K562 (cell line): ENCODE data around the gene TRIM24. TPM values are rescaled to one million over a fixed set of nuclear protein-coding genes. Genes with fewer than 3 reads are reported as not detected.
A peak's percentile ranks its signal among the peaks of the same experiment; 100 is the strongest.

Experiments used
- ATAC-seq: fragments of 200-7000 bp; cut with Tn5 transposase; 3 replicates; pipeline ENCODE4 v1.9.1; 2020; ENCODE audit warnings: moderate library complexity
- BruUV-seq: library from RNA; stranded (reverse); fragments of 400-500 nt; replicated peaks from 2 replicates; lab custom pipeline; 2021; lab: Mats Ljungman, UMichigan
- CTCF ChIA-PET: fragments of 300-600 bp; formaldehyde crosslinking; extraction: SDS; loops from one replicate; lab custom pipeline; 2021; ENCODE audit warnings: low intra/inter-chr PET ratio; lab: Yijun Ruan, JAX
- POLR2A ChIA-PET: fragments of 300-600, 350-650 bp; sonication (Branson Sonifier 250); formaldehyde crosslinking; extraction: SDS; loops from one replicate; lab custom pipeline; 2021; ENCODE audit warnings: antibody characterized with exemption, inconsistent platforms; lab: Yijun Ruan, JAX
- DNase-seq, 4 experiments: peaks; one replicate each; pipeline versions ENCODE4 v3.0.0 to v3.0.0-alpha.2; 2011 to 2018; ENCODE audit warnings: low spot score in 3 of 4, mixed read lengths in 3 of 4; ENCODE audit errors: extremely low read depth in 1 of 4
- FAIRE-seq: peaks from 2 replicates; lab custom pipeline; 2011; peaks lifted over from hg19 to GRCh38; lab: Jason Lieb, UNC
- H2AFZ ChIP-seq: 2 replicates; pipeline ENCODE4 v1.6.0; 2011; ENCODE audit warnings: low read depth, low read length, control low read depth, inconsistent platforms
- H3K27ac ChIP-seq: fragments of 200-600 bp; 3 replicates; pipeline ENCODE4 v1.8.0; 2011; ENCODE audit warnings: low read depth, mild to moderate bottlenecking, control low read depth, inconsistent platforms, low read length, moderate library complexity, mixed read lengths; ENCODE audit errors: extremely low read depth
- H3K27me3 ChIP-seq, 2 experiments: fragments of 300-600 bp in 1 of 2; 2 replicates in 1 of 2; 3 replicates in 1 of 2; pipeline versions ENCODE4 v1.6.0 to v1.8.0; 2011; ENCODE audit warnings: inconsistent platforms in 2 of 2, low read length in 2 of 2, mild to moderate bottlenecking in 1 of 2, mixed read lengths in 1 of 2, moderate library complexity in 1 of 2; ENCODE audit not compliant: control insufficient read depth in 2 of 2, insufficient read depth in 2 of 2
- H3K36me3 ChIP-seq: fragments of 300-600 bp; 3 replicates; pipeline ENCODE4 v1.8.0; 2011; ENCODE audit warnings: mild to moderate bottlenecking, low read length, inconsistent platforms; ENCODE audit not compliant: control insufficient read depth, insufficient read depth
- H3K4me1 ChIP-seq, 2 experiments: fragments of 200-600 bp in 1 of 2; replicated peaks in 1 of 2; 2 replicates in 1 of 2; 3 replicates in 1 of 2; pipeline versions ENCODE4 v1.5.1 to v1.8.0; 2011; ENCODE audit warnings: inconsistent platforms in 2 of 2, low read length in 2 of 2, mild to moderate bottlenecking in 1 of 2, mixed read lengths in 1 of 2, moderate library complexity in 1 of 2; ENCODE audit not compliant: control insufficient read depth in 2 of 2, insufficient read depth in 2 of 2
- H3K4me2 ChIP-seq: 2 replicates; pipeline ENCODE4 v1.6.1; 2011; ENCODE audit warnings: low read length, control low read depth, inconsistent platforms, mixed read lengths; ENCODE audit not compliant: insufficient read depth
- H3K4me3 ChIP-seq: fragments of 200-600 bp; sonication (generic), shearing (Covaris generic); 2 replicates; pipeline ENCODE4 v1.5.1; 2016; ENCODE audit warnings: control low read depth, inconsistent platforms
- H3K79me2 ChIP-seq: fragments of 200-600 bp; 3 replicates; pipeline ENCODE4 v1.8.0; 2011; ENCODE audit warnings: low read length, inconsistent platforms; ENCODE audit not compliant: control insufficient read depth, insufficient read depth
- H3K9ac ChIP-seq, 2 experiments: 2 replicates each; pipeline versions ENCODE4 v1.6.0 to v1.6.1; 2011; ENCODE audit warnings: low read depth in 2 of 2, low read length in 2 of 2, control low read depth in 1 of 2, inconsistent platforms in 1 of 2, mild to moderate bottlenecking in 1 of 2, mixed read lengths in 1 of 2; ENCODE audit not compliant: insufficient read depth in 1 of 2
- H3K9me1 ChIP-seq: one replicate; pipeline ENCODE4 v1.6.0; 2011; ENCODE audit warnings: inconsistent platforms, mild to moderate bottlenecking, low read length, moderate library complexity; ENCODE audit not compliant: control insufficient read depth, insufficient read depth
- H3K9me3 ChIP-seq: replicated peaks from 2 replicates; pipeline ENCODE4 v1.5.1; 2011; ENCODE audit warnings: low read depth, low read length, inconsistent platforms; ENCODE audit not compliant: control insufficient read depth, insufficient read depth
- H4K20me1 ChIP-seq: replicated peaks from 2 replicates; pipeline ENCODE4 v1.6.1; 2011; ENCODE audit warnings: low read length, inconsistent platforms, mixed read lengths; ENCODE audit not compliant: control insufficient read depth, insufficient read depth
- CHAMP1 ChIP-seq: fragments of 450-650 bp; IDR thresholded peaks from 2 replicates; pipeline ENCODE4 v1.6.1; 2016; ENCODE audit warnings: mild to moderate bottlenecking
- ELK3 ChIP-seq: fragments of 450-650 bp; formaldehyde crosslinking; IDR thresholded peaks from 2 replicates; pipeline ENCODE4 v1.4.0; 2020; ENCODE audit warnings: mild to moderate bottlenecking
- OTX1 ChIP-seq: fragments of 450-650 bp; formaldehyde crosslinking; IDR thresholded peaks from 2 replicates; pipeline ENCODE4 v1.4.0; 2022; ENCODE audit warnings: mild to moderate bottlenecking
- TEAD1 ChIP-seq, 2 experiments: fragments of 450-650 bp in 1 of 2; sonication (generic) in 1 of 2; formaldehyde crosslinking; IDR thresholded peaks; 2 replicates each; pipeline versions ENCODE4 v1.4.0 to v1.8.0; 2020 to 2022; ENCODE audit warnings: mild to moderate bottlenecking in 2 of 2, missing genetic modification reagents in 1 of 2
- ZFX ChIP-seq: sonication (generic); formaldehyde crosslinking; IDR thresholded peaks from 2 replicates; pipeline ENCODE4 v1.8.0; 2022; ENCODE audit warnings: mild to moderate bottlenecking, missing genetic modification reagents, moderate library complexity
- WGBS: fragments of 100-300 bp; shearing (Covaris generic); methylation state at CpG from one replicate; pipeline ENCODE4 v1.1.6; 2016; ENCODE audit warnings: low coverage, mixed read lengths; ENCODE audit not compliant: insufficient coverage; ENCODE audit errors: missing lambda C conversion rate; 5-methylcytosine and 5-hydroxymethylcytosine counted together
- in situ Hi-C: fragments of 300-500 bp; cut with MboI; formaldehyde crosslinking; loops from 4 replicates; pipeline ENCODE4 v1.15.0; 2018; ENCODE audit warnings: inconsistent platforms, mixed read lengths
- intact Hi-C: fragments of 100-400 bp; cut with micrococcal nuclease; formaldehyde crosslinking; loops from 2 replicates; pipeline ENCODE4 v1.14.2; 2022
- polyA plus RNA-seq, 8 experiments: library from polyadenylated mRNA; depleted of rRNA in 4 of 8; stranded (reverse) in 5 of 8; unstranded in 3 of 8; fragments of >200 nt; fragmentation: Nextera tagmentation in 2 of 8; fragmentation: Illumina TruSeq in 1 of 8; extraction: Ambion mirVana in 2 of 8; extraction: Trizol in 1 of 8; gene quantifications; 2 replicates each; pipeline versions ENCODE4 v1.2.1 to v1.2.3, GENCODE V29; 2011 to 2014; ENCODE audit warnings: inconsistent platforms in 1 of 8, missing spikeins in 1 of 8
- total RNA-seq, 7 experiments: library from RNA; depleted of rRNA in 6 of 7; stranded (reverse); fragments of >200 nt in 6 of 7; fragmentation: Illumina TruSeq in 2 of 7; extraction: Trizol in 2 of 7; gene quantifications; 2 replicates each; pipeline versions ENCODE4 v1.2.1 to v1.2.3, GENCODE V29; 2011 to 2021; ENCODE audit warnings: low replicate concordance in 1 of 7
- TF ChIP-seq, protein P1 (sequence below): fragments of 250-450 bp; sonication (Bioruptor Pico); IDR thresholded peaks from 2 replicates; pipeline ENCODE4 v1.8.0; 2021; ENCODE audit warnings: moderate library complexity, mild to moderate bottlenecking, inconsistent platforms

Gene TRIM24
- total and polyA plus RNA-seq, 9 of the 15 experiments (the other 6 are each of a cell fraction or from before 2014, with no cell fraction given), result 13.4 to 74.0 (median 41.7) TPM

- TF ChIP-seq, protein P1, sequence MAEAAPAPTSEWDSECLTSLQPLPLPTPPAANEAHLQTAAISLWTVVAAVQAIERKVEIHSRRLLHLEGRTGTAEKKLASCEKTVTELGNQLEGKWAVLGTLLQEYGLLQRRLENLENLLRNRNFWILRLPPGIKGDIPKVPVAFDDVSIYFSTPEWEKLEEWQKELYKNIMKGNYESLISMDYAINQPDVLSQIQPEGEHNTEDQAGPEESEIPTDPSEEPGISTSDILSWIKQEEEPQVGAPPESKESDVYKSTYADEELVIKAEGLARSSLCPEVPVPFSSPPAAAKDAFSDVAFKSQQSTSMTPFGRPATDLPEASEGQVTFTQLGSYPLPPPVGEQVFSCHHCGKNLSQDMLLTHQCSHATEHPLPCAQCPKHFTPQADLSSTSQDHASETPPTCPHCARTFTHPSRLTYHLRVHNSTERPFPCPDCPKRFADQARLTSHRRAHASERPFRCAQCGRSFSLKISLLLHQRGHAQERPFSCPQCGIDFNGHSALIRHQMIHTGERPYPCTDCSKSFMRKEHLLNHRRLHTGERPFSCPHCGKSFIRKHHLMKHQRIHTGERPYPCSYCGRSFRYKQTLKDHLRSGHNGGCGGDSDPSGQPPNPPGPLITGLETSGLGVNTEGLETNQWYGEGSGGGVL (CRISPR knock-in tag), result no peak
- no peak for TF ChIP-seq OTX1 (CRISPR knock-in tag)
- no peak for TF ChIP-seq ELK3
Measured at GRCh38 chr7:138545123-138545522, 85.1 kb downstream of the TRIM24 start (continued).

DNA sequence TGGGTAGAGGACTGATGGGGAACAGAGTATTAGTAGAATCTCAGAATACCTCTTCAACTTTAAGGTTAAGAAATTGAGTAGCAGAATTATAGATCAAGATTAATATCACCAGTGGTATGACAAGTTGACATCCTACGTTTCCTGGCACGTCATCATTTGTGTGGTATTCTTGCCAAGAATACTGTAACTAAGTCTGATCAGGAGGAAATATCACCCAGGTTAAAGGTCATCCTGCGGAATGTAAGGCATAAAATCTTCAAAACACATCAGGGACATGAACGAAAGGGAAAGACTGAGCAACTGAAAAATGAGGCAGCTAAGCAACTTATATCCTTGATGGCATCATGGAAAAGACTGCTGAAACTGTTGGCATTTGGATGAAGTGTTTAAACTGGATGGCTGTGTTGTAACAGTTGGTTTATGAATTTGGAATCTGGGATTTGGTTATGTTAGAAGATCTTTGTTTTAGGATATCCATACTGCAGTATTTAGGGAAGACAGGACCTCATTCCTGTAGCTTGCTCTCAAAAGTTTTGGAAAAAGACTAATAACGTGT, 86.1 kb downstream of the TRIM24 start:
- no TSS peak for BruUV-seq
- Histone ChIP-seq H3K4me3 (no peak overlapping the region), H3K27me3 (no peaks in the 10 kb centered on the region), H3K27ac (no peak overlapping the region), H3K79me2 (peaks cover 5% of the 10 kb centered on the region; the same call in 1 of the 3 replicates), H3K4me1 (no peaks in the 10 kb centered on the region), H3K9me1 (no peaks in the 10 kb centered on the region), H3K36me3 (peaks cover 81% of the 10 kb centered on the region), H3K4me2 (no peak overlapping the region), H3K9me3 (no peaks in the 10 kb centered on the region), H2AFZ (no peak overlapping the region), H4K20me1 (no peaks in the 10 kb centered on the region), H3K9ac (no peak overlapping the region)
- WGBS, result 93% methylated on average over 5 of the region's 5 CpGs
- intact Hi-C loops (no loop called here), in situ Hi-C loops (no loop called here)
- no peak for DNase-seq
- TF ChIP-seq ZFX (CRISPR knock-in tag), result peak; percentile 28; the same call in 1 of the 2 replicates
- TF ChIP-seq TEAD1 (CRISPR knock-in tag; IDR thresholded peaks at IDR 0.05), result no peak
- no peak for TF ChIP-seq CHAMP1
- ChIA-PET CTCF (no interaction called here), POLR2A (no interaction called here)
- ATAC-seq, result no peak
- FAIRE-seq, result no peak
